ENCODE measurements around the gene SEZ6L.

DNA sequence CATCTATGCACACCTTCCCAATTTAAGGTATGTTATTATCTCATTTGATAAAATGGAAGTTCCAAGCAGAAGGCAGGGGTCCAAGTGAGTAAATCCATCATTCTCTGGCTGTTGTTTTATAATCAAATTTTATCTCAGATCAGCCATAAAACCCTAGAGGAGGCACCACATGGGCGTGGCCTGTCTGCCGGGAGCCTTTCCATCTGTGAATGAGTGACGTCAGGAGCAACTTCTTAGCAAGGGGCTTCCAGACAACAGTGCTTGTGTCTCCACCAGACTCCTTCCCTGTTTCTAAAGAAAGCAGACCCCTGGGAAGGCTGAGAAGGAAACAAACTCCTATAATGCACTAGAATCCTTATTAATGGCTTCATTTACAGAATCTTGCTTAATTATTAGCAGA, 13.5 kb downstream of the SEZ6L start:
- TF ChIP-seq, protein P1, sequence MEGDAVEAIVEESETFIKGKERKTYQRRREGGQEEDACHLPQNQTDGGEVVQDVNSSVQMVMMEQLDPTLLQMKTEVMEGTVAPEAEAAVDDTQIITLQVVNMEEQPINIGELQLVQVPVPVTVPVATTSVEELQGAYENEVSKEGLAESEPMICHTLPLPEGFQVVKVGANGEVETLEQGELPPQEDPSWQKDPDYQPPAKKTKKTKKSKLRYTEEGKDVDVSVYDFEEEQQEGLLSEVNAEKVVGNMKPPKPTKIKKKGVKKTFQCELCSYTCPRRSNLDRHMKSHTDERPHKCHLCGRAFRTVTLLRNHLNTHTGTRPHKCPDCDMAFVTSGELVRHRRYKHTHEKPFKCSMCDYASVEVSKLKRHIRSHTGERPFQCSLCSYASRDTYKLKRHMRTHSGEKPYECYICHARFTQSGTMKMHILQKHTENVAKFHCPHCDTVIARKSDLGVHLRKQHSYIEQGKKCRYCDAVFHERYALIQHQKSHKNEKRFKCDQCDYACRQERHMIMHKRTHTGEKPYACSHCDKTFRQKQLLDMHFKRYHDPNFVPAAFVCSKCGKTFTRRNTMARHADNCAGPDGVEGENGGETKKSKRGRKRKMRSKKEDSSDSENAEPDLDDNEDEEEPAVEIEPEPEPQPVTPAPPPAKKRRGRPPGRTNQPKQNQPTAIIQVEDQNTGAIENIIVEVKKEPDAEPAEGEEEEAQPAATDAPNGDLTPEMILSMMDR (IDR thresholded peaks at IDR 0.05 in 4 of 5, conservative IDR thresholded peaks at IDR 0.05 in 1 of 5): no peak
- no peak for TF ChIP-seq POLR2A (IDR thresholded peaks at IDR 0.05)
